ENCODE measurements around the gene COASY. TPM values are rescaled to one million over a fixed set of nuclear protein-coding genes. Genes with fewer than 3 reads are reported as not detected.
A peak's percentile ranks its signal among the peaks of the same experiment; 100 is the strongest.
"Not testable (repeated sequence)": the region's sequence is repeated elsewhere in the genome, so short reads cannot be mapped to it uniquely, and the experiment has no call there.

The COASY gene
- polyA plus RNA-seq, 1 donor, result 65.6 TPM

GRCh38 chr17:42553161-42553818 is 8.7 kb upstream of the COASY start:
- peaks cover 5% of the 10 kb centered on the region for H3K27me3 ChIP-seq (ENCODE audit: control insufficient read depth, insufficient read depth, low read length)
- H3K27ac ChIP-seq (ENCODE audit: low read length), result no peak overlapping the region
- peaks cover 22% of the 10 kb centered on the region for H3K4me1 ChIP-seq (ENCODE audit: control insufficient read depth, insufficient read depth, low read length)
- H3K9me3 ChIP-seq (ENCODE audit: control insufficient read depth, low read depth, low read length), result no peaks in the 10 kb centered on the region
- WGBS (ENCODE audit: insufficient coverage, low lambda C conversion rate), result no CpG with 5 or more reads among the region's 45 CpGs
- H3K4me3 ChIP-seq (ENCODE audit: low read length), result no peak overlapping the region
- DNase-seq, result no peak
- H3K36me3 ChIP-seq (ENCODE audit: control insufficient read depth, insufficient read depth, low read length), result peaks cover 7% of the 10 kb centered on the region

DNA sequence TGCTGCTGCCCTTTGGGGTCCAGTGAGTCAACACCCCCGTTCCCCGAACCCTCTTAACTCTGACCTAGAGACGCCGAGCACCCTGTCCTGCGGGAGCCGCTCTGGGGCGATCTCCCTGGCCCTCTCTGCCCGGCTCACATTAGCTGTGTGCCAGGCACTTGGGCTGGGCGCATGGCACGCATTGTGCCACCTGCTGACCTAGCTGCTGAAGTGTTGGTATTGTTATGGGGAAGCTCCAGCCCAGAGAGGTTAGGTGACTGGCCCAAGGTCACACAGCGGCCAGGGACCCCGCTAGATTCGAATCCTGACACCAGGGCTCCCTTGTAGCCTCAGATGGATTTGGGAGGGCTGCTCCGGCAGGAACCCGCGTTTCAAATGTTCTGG is 8.1 kb upstream of the COASY start:
- no peak for DNase-seq
- WGBS (ENCODE audit: insufficient coverage, low lambda C conversion rate), result no CpG with 5 or more reads among the region's 16 CpGs
- H3K4me3 ChIP-seq (ENCODE audit: low read length), result peak overlapping the region; percentile 85
- peaks cover 1% of the 10 kb centered on the region for H3K27me3 ChIP-seq (ENCODE audit: control insufficient read depth, insufficient read depth, low read length)
- peak overlapping the region; percentile 80 for H3K27ac ChIP-seq (ENCODE audit: low read length)
- H3K4me1 ChIP-seq (ENCODE audit: control insufficient read depth, insufficient read depth, low read length), result peaks cover 18% of the 10 kb centered on the region
- H3K9me3 ChIP-seq (ENCODE audit: control insufficient read depth, low read depth, low read length), result no peaks in the 10 kb centered on the region
- H3K36me3 ChIP-seq (ENCODE audit: control insufficient read depth, insufficient read depth, low read length), result peaks cover 7% of the 10 kb centered on the region

GRCh38 chr17:42554250-42555121 is 7.5 kb upstream of the COASY start:
- WGBS (ENCODE audit: insufficient coverage, low lambda C conversion rate), result no CpG with 5 or more reads among the region's 82 CpGs
- H3K27me3 ChIP-seq (ENCODE audit: control insufficient read depth, insufficient read depth, low read length), result no peaks in the 10 kb centered on the region
- no peaks in the 10 kb centered on the region for H3K9me3 ChIP-seq (ENCODE audit: control insufficient read depth, low read depth, low read length)
- H3K4me3 ChIP-seq (ENCODE audit: low read length), result peak overlapping the region; percentile 85
- DNase-seq, result peak; percentile 83 to 92
- H3K4me1 ChIP-seq (ENCODE audit: control insufficient read depth, insufficient read depth, low read length), result peaks cover 15% of the 10 kb centered on the region
- peak overlapping the region; percentile 80 for H3K27ac ChIP-seq (ENCODE audit: low read length)
- peaks cover 7% of the 10 kb centered on the region for H3K36me3 ChIP-seq (ENCODE audit: control insufficient read depth, insufficient read depth, low read length)

DNA sequence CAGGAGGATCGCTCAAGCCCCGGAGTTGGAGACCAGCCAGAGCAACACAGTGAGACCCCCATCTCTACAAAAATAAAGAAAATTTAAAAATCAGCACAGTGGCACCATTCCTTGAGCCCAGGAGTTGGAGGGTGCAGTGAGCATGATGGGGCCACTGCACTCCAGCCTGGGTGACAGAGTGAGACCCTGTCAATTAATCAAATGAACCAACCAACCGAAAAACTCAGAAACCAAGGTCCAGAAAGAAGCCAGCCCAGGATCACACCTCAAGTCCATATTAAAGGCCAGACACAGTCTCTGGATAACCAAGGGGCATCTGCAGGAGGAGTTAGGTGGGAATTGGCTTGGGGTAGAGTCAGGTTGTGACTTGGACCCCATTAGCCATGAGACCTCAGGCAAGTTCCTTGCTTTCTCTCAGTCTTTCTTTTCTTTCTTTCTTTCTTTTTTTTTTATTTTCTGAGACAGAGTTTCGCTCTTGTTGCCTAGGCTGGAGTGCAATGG is 6.8 kb upstream of the COASY start:
- Histone ChIP-seq H3K27me3 (ENCODE audit: control insufficient read depth, insufficient read depth, low read length) (no peaks in the 10 kb centered on the region), H3K4me1 (ENCODE audit: control insufficient read depth, insufficient read depth, low read length) (peaks cover 15% of the 10 kb centered on the region), H3K36me3 (ENCODE audit: control insufficient read depth, insufficient read depth, low read length) (peaks cover 7% of the 10 kb centered on the region), H3K27ac (ENCODE audit: low read length) (peak overlapping the region; percentile 80), H3K4me3 (ENCODE audit: low read length) (peak overlapping the region; percentile 85), H3K9me3 (ENCODE audit: control insufficient read depth, low read depth, low read length) (no peaks in the 10 kb centered on the region)
- DNase-seq, result no peak
- WGBS (ENCODE audit: insufficient coverage, low lambda C conversion rate), result no CpG with 5 or more reads among the region's 4 CpGs

GRCh38 chr17:42555961-42556617 is 5.9 kb upstream of the COASY start:
- H3K27me3 ChIP-seq (ENCODE audit: control insufficient read depth, insufficient read depth, low read length); DNase-seq; H3K36me3 ChIP-seq (ENCODE audit: control insufficient read depth, insufficient read depth, low read length); H3K9me3 ChIP-seq (ENCODE audit: control insufficient read depth, low read depth, low read length); H3K4me3 ChIP-seq (ENCODE audit: low read length); H3K27ac ChIP-seq (ENCODE audit: low read length): not testable (repeated sequence)
- peaks cover 15% of the 10 kb centered on the region for H3K4me1 ChIP-seq (ENCODE audit: control insufficient read depth, insufficient read depth, low read length)
- WGBS (ENCODE audit: insufficient coverage, low lambda C conversion rate), result no CpG with 5 or more reads among the region's 5 CpGs

GRCh38 chr17:42559075-42559474 is 2.9 kb upstream of the COASY start:
- no peak overlapping the region for H3K27ac ChIP-seq (ENCODE audit: low read length)
- no peak overlapping the region for H3K4me3 ChIP-seq (ENCODE audit: low read length)
- H3K27me3 ChIP-seq (ENCODE audit: control insufficient read depth, insufficient read depth, low read length), result no peaks in the 10 kb centered on the region
- peaks cover 3% of the 10 kb centered on the region for H3K36me3 ChIP-seq (ENCODE audit: control insufficient read depth, insufficient read depth, low read length)
- H3K9me3 ChIP-seq (ENCODE audit: control insufficient read depth, low read depth, low read length), result no peaks in the 10 kb centered on the region
- peaks cover 25% of the 10 kb centered on the region for H3K4me1 ChIP-seq (ENCODE audit: control insufficient read depth, insufficient read depth, low read length)
- WGBS (ENCODE audit: insufficient coverage, low lambda C conversion rate), result no CpG with 5 or more reads among the region's 6 CpGs
- DNase-seq, result no peak

GRCh38 chr17:42560246-42560645 is 1.7 kb upstream of the COASY start:
- peaks cover 15% of the 10 kb centered on the region for H3K36me3 ChIP-seq (ENCODE audit: control insufficient read depth, insufficient read depth, low read length)
- DNase-seq, result no peak
- no peak overlapping the region for H3K27ac ChIP-seq (ENCODE audit: low read length)
- H3K4me1 ChIP-seq (ENCODE audit: control insufficient read depth, insufficient read depth, low read length), result peaks cover 28% of the 10 kb centered on the region
- no peaks in the 10 kb centered on the region for H3K9me3 ChIP-seq (ENCODE audit: control insufficient read depth, low read depth, low read length)
- no peak overlapping the region for H3K4me3 ChIP-seq (ENCODE audit: low read length)
- no CpG with 5 or more reads among the region's 3 CpGs for WGBS (ENCODE audit: insufficient coverage, low lambda C conversion rate)
- H3K27me3 ChIP-seq (ENCODE audit: control insufficient read depth, insufficient read depth, low read length), result no peaks in the 10 kb centered on the region

DNA sequence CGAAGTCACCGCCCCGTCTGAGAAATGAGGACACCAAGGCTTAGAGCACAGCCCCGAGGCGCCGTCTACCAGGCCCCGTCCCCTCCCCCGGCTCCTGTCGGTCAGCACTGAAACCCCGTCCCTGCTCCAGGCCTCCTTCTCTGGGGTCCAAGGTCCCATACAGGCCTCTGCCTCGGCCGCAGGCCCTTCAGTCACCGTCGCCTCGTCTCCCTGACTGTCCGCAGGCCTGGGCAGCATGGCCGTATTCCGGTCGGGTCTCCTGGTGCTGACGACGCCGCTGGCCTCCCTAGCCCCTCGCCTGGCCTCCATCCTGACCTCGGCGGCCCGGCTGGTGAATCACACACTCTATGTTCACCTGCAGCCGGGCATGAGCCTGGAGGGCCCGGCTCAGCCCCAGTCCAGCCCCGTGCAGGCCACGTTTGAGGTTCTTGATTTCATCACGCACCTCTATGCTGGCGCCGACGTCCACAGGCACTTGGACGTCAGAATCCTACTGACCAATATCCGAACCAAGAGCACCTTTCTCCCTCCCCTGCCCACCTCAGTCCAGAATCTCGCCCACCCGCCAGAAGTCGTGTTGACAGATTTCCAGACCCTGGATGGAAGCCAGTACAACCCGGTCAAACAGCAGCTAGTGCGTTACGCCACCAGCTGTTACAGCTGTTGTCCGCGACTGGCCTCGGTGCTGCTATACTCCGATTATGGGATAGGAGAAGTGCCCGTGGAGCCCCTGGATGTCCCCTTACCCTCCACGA is 617 bp downstream of the COASY start:
- peaks cover 30% of the 10 kb centered on the region for H3K4me1 ChIP-seq (ENCODE audit: control insufficient read depth, insufficient read depth, low read length)
- WGBS (ENCODE audit: insufficient coverage, low lambda C conversion rate), result no CpG with 5 or more reads among the region's 48 CpGs

GRCh38 chr17:42563143-42563509 is 1.2 kb downstream of the COASY start:
- peak overlapping the region; percentile 85 for H3K27ac ChIP-seq (ENCODE audit: low read length)
- peaks cover 33% of the 10 kb centered on the region for H3K4me1 ChIP-seq (ENCODE audit: control insufficient read depth, insufficient read depth, low read length)
- no peak for DNase-seq
- no peaks in the 10 kb centered on the region for H3K9me3 ChIP-seq (ENCODE audit: control insufficient read depth, low read depth, low read length)
- peak overlapping the region; percentile 81 for H3K4me3 ChIP-seq (ENCODE audit: low read length)
- no peaks in the 10 kb centered on the region for H3K27me3 ChIP-seq (ENCODE audit: control insufficient read depth, insufficient read depth, low read length)
- WGBS (ENCODE audit: insufficient coverage, low lambda C conversion rate), result no CpG with 5 or more reads among the region's 14 CpGs
- H3K36me3 ChIP-seq (ENCODE audit: control insufficient read depth, insufficient read depth, low read length), result peaks cover 26% of the 10 kb centered on the region

More for the DNA sequence above, 617 bp downstream of the COASY start:
- Histone ChIP-seq H3K9me3 (ENCODE audit: control insufficient read depth, low read depth, low read length) (no peaks in the 10 kb centered on the region), H3K27me3 (ENCODE audit: control insufficient read depth, insufficient read depth, low read length) (no peaks in the 10 kb centered on the region), H3K27ac (ENCODE audit: low read length) (peak overlapping the region; percentile 85), H3K36me3 (ENCODE audit: control insufficient read depth, insufficient read depth, low read length) (peaks cover 26% of the 10 kb centered on the region), H3K4me3 (ENCODE audit: low read length) (peak overlapping the region; percentile 81)
- DNase-seq, result peak; percentile 35 to 71

GRCh38 chr17:42563543-42563942 is 1.6 kb downstream of the COASY start:
- no peaks in the 10 kb centered on the region for H3K9me3 ChIP-seq (ENCODE audit: control insufficient read depth, low read depth, low read length)
- no peak for DNase-seq
- H3K4me3 ChIP-seq (ENCODE audit: low read length), result peak overlapping the region; percentile 81
- no peaks in the 10 kb centered on the region for H3K27me3 ChIP-seq (ENCODE audit: control insufficient read depth, insufficient read depth, low read length)
- peaks cover 28% of the 10 kb centered on the region for H3K36me3 ChIP-seq (ENCODE audit: control insufficient read depth, insufficient read depth, low read length)
- WGBS (ENCODE audit: insufficient coverage, low lambda C conversion rate), result no CpG with 5 or more reads among the region's 1 CpG
- peaks cover 38% of the 10 kb centered on the region for H3K4me1 ChIP-seq (ENCODE audit: control insufficient read depth, insufficient read depth, low read length)
- no peak overlapping the region for H3K27ac ChIP-seq (ENCODE audit: low read length)
